HEK293T (cell line): ENCODE measurements around the gene MACIR.

Experiments used
- BHLHE40 ChIP-seq: fragments of 450-650 bp; IDR thresholded peaks from 2 replicates; pipeline ENCODE4 v1.6.1; 2016; ENCODE audit warnings: mild to moderate bottlenecking, moderate library complexity, borderline replicate concordance
- FOXA1 ChIP-seq: fragments of 450-650 bp; IDR thresholded peaks from 2 replicates; pipeline ENCODE4 v1.6.1; 2016; ENCODE audit warnings: mild to moderate bottlenecking
- FOXK2 ChIP-seq: fragments of 450-650 bp; IDR thresholded peaks from 2 replicates; pipeline ENCODE4 v1.6.1; 2016; ENCODE audit warnings: mild to moderate bottlenecking
- FOXM1 ChIP-seq: fragments of 450-650 bp; IDR thresholded peaks from 2 replicates; pipeline ENCODE4 v1.6.1; 2017; ENCODE audit warnings: mild to moderate bottlenecking, borderline replicate concordance
- PKNOX1 ChIP-seq: fragments of 450-650 bp; IDR thresholded peaks from 2 replicates; pipeline ENCODE4 v1.6.1; 2016
- SP1 ChIP-seq: fragments of 450-650 bp; IDR thresholded peaks from 2 replicates; pipeline ENCODE4 v1.6.1; 2017
- TARDBP ChIP-seq: fragments of 450-650 bp; IDR thresholded peaks from 2 replicates; pipeline ENCODE4 v1.6.1; 2016
- ZNF384 ChIP-seq: fragments of 450-650 bp; IDR thresholded peaks from 2 replicates; pipeline ENCODE4 v1.6.1; 2016

GRCh38 chr5:103235891-103236290 lies 22.7 kb upstream of the MACIR start:
- TF ChIP-seq SP1 (no peak), BHLHE40 (no peak), ZNF384 (no peak), TARDBP (no peak), FOXK2 (no peak), PKNOX1 (no peak), FOXM1 (no peak), FOXA1 (no peak)
